Neural crest cell (in vitro differentiated cells): Measurements from ENCODE around the gene ACSL3. TPM values are rescaled to one million over a fixed set of nuclear protein-coding genes. Genes with fewer than 3 reads are reported as not detected.

Experiments used
- DNase-seq: peaks from one replicate; pipeline ENCODE4 v3.0.0; 2021; ENCODE audit warnings: low read depth, mixed read lengths, low spot score
- H3K27ac Mint-ChIP-seq: one replicate; pipeline ENCODE4 v1.8.0; 2021; ENCODE audit warnings: mild to moderate bottlenecking, mixed read lengths; ENCODE audit not compliant: unreplicated experiment
- H3K27me3 Mint-ChIP-seq: 2 replicates; pipeline ENCODE4 v1.8.0; 2021; ENCODE audit warnings: low read depth, mild to moderate bottlenecking, mixed read lengths
- H3K36me3 Mint-ChIP-seq: 2 replicates; pipeline ENCODE4 v1.8.0; 2021; ENCODE audit warnings: low read depth, mild to moderate bottlenecking, mixed read lengths
- H3K4me1 Mint-ChIP-seq: 2 replicates; pipeline ENCODE4 v1.8.0; 2021; ENCODE audit warnings: mixed read lengths
- H3K4me3 Mint-ChIP-seq: one replicate; pipeline ENCODE4 v1.8.0; 2021; ENCODE audit warnings: mild to moderate bottlenecking, mixed read lengths
- H3K9me3 Mint-ChIP-seq: 2 replicates; pipeline ENCODE4 v1.8.0; 2021; ENCODE audit warnings: mixed read lengths
- total RNA-seq: library from RNA; stranded (reverse); gene quantifications from 2 replicates; pipeline ENCODE4 v1.2.1, GENCODE V29; 2021
- TF ChIP-seq, protein P1 (sequence below): fragments of 200-600 bp; sonication (generic); conservative IDR thresholded peaks from 2 replicates; pipeline ENCODE4 v1.5.0; 2021; ENCODE audit warnings: antibody characterized with exemption, mild to moderate bottlenecking

ACSL3 gene
- total RNA-seq, 1 donor from 2014 or later = 89.5 TPM

DNA sequence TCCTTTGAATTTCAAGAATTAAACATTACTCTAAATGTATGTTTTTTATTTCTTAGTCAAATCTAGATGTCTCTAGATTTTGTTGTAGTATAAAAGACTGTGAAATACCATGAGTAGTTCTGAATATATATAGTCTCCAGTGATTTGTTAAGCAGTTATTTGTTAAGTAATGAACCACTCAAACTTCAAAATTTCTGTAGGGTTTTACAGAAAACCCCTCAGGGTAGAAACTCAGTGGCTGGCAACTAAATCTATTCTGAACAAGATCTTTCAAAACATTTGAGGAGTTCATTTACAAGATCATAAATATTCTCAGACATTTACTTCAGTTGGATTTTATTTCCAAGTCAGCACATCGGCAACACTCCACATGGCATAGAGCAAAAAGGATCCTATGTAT lies 35.8 kb upstream of the ACSL3 start:
- TF ChIP-seq, protein P1, sequence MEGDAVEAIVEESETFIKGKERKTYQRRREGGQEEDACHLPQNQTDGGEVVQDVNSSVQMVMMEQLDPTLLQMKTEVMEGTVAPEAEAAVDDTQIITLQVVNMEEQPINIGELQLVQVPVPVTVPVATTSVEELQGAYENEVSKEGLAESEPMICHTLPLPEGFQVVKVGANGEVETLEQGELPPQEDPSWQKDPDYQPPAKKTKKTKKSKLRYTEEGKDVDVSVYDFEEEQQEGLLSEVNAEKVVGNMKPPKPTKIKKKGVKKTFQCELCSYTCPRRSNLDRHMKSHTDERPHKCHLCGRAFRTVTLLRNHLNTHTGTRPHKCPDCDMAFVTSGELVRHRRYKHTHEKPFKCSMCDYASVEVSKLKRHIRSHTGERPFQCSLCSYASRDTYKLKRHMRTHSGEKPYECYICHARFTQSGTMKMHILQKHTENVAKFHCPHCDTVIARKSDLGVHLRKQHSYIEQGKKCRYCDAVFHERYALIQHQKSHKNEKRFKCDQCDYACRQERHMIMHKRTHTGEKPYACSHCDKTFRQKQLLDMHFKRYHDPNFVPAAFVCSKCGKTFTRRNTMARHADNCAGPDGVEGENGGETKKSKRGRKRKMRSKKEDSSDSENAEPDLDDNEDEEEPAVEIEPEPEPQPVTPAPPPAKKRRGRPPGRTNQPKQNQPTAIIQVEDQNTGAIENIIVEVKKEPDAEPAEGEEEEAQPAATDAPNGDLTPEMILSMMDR = no peak
- H3K9me3 Mint-ChIP-seq = peaks cover 4% of the 10 kb centered on the region
- H3K4me1 Mint-ChIP-seq = no peaks in the 10 kb centered on the region
- H3K27me3 Mint-ChIP-seq = no peaks in the 10 kb centered on the region
- DNase-seq = no peak
- no peaks in the 10 kb centered on the region for H3K36me3 Mint-ChIP-seq
- H3K4me3 Mint-ChIP-seq = no peak overlapping the region
- H3K27ac Mint-ChIP-seq = no peak overlapping the region

DNA sequence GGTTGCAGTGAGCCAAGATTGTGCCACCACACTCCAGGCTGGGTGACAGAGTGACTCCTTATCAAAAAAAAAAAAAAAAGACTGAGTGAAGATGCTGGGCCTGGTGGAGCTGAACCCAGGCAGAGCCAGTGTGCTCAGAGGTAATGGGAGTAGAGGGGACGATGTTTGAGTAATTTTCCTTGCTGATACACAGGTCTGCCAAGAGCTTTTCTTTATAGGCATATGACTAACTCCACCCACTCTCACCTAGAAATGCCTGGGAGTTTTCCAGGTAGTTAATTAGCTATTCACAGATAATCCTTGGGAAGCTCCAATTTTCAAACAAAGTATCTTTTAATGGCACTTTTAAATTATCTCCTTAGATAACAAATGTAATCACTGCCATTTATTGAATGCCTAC lies 33.4 kb upstream of the ACSL3 start:
- TF ChIP-seq, protein P1 = no peak
- no peaks in the 10 kb centered on the region for H3K36me3 Mint-ChIP-seq
- no peaks in the 10 kb centered on the region for H3K4me1 Mint-ChIP-seq
- no peaks in the 10 kb centered on the region for H3K27me3 Mint-ChIP-seq
- peaks cover 4% of the 10 kb centered on the region for H3K9me3 Mint-ChIP-seq
- no peak overlapping the region for H3K27ac Mint-ChIP-seq
- no peak for DNase-seq
- H3K4me3 Mint-ChIP-seq = no peak overlapping the region

DNA sequence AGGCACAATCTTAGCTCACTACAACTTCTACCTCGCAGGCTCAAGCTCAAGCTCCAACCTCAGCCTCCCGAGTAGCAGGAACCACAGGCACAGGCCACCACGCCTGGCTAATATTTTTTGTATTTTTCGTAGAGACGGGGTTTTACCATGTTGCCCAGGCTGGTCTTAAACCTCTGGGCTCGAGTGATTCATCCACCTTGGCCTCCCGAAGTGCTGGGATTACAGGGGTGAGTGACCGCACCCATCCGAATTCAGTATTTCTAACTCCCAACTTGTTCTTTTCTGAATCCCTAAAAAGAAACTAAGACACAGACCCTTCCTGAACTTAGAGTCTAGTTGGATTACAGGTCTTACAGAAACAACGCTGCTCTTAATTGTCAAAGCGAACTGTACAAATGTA lies 32.3 kb upstream of the ACSL3 start:
- H3K27ac Mint-ChIP-seq = no peak overlapping the region
- H3K4me3 Mint-ChIP-seq = no peak overlapping the region
- no peaks in the 10 kb centered on the region for H3K4me1 Mint-ChIP-seq
- H3K36me3 Mint-ChIP-seq = no peaks in the 10 kb centered on the region
- H3K9me3 Mint-ChIP-seq = peaks cover 4% of the 10 kb centered on the region
- TF ChIP-seq, protein P1 = no peak
- no peaks in the 10 kb centered on the region for H3K27me3 Mint-ChIP-seq
- no peak for DNase-seq

DNA sequence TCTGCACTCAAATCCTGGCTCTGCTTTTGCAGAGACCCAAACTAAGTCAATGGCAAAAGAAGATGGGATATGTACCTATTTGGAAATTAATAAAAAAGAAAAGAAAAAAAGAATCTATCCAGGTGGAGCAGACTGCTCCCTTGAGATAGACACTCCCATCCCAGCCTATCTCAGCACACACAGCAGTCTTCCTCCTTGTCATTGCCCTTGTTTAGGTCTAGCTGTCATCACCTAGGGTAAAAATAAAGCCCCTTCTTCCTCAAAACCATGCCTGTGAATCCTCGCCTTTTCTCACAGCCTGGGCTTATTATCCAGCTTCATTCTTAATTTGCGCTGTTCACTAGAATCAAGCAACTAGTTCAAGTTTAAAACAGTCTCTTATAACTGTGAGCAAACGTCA lies 30.7 kb upstream of the ACSL3 start:
- no peaks in the 10 kb centered on the region for H3K36me3 Mint-ChIP-seq
- DNase-seq = no peak
- H3K9me3 Mint-ChIP-seq = peaks cover 3% of the 10 kb centered on the region
- H3K27me3 Mint-ChIP-seq = no peaks in the 10 kb centered on the region
- H3K4me3 Mint-ChIP-seq = no peak overlapping the region
- H3K27ac Mint-ChIP-seq = no peak overlapping the region
- no peaks in the 10 kb centered on the region for H3K4me1 Mint-ChIP-seq
- TF ChIP-seq, protein P1 = no peak

DNA sequence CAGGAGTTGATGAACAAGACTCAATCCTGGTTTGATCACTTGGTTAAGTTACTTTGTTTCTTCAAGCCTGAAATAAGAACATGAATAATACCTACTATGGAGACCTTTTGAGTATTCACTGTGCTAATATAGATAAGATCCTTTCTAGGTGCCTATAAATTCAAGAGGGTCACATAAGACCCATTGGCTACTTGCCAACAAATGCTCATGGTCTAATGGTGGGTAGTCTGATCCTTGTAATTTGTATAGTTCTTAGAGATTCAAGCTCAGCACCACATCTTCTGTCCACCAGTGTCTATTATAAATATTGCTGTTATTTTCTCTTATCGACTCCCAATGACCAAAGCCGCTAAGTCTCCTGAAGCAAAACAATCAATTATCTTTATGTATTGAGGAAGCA lies 27.4 kb upstream of the ACSL3 start:
- H3K9me3 Mint-ChIP-seq = no peaks in the 10 kb centered on the region
- no peaks in the 10 kb centered on the region for H3K36me3 Mint-ChIP-seq
- no peak overlapping the region for H3K4me3 Mint-ChIP-seq
- TF ChIP-seq, protein P1 = no peak
- H3K27ac Mint-ChIP-seq = no peak overlapping the region
- DNase-seq = no peak
- no peaks in the 10 kb centered on the region for H3K27me3 Mint-ChIP-seq
- H3K4me1 Mint-ChIP-seq = no peaks in the 10 kb centered on the region
